Parathyroid adenoma (tissue), 2 donors: ENCODE measurements around the gene ACOT7.

Experiments used
- H2AFZ ChIP-seq: fragments of 300-600 bp; sonication (generic); one replicate; pipeline ENCODE4 v1.7.0; 2017; ENCODE audit warnings: antibody characterized with exemption, mild to moderate bottlenecking
- H3K27ac ChIP-seq: fragments of 300-600 bp; sonication (generic); one replicate; pipeline ENCODE4 v1.7.0; 2017
- H3K27me3 ChIP-seq: fragments of 300-600 bp; sonication (generic); one replicate; pipeline ENCODE4 v1.7.0; 2017; ENCODE audit warnings: low read length; ENCODE audit not compliant: control insufficient read depth, insufficient read depth
- H3K36me3 ChIP-seq: fragments of 300-600 bp; sonication (generic); one replicate; pipeline ENCODE4 v1.7.0; 2017; ENCODE audit warnings: low read length; ENCODE audit not compliant: control insufficient read depth, insufficient read depth
- H3K4me1 ChIP-seq: fragments of 300-600 bp; sonication (generic); one replicate; pipeline ENCODE4 v1.7.0; 2017; ENCODE audit warnings: control low read depth
- H3K4me2 ChIP-seq: fragments of 300-600 bp; sonication (generic); one replicate; pipeline ENCODE4 v1.7.0; 2017; ENCODE audit warnings: low read length
- H3K4me3 ChIP-seq: fragments of 300-600 bp; sonication (generic); one replicate; pipeline ENCODE4 v1.7.0; 2017; ENCODE audit warnings: low read depth, low read length
- H3K79me2 ChIP-seq: fragments of 300-600 bp; sonication (generic); one replicate; pipeline ENCODE4 v1.7.0; 2017; ENCODE audit warnings: control low read depth
- H3K9ac ChIP-seq: fragments of 300-600 bp; sonication (generic); one replicate; pipeline ENCODE4 v1.7.0; 2017; ENCODE audit warnings: mild to moderate bottlenecking
- H3K9me3 ChIP-seq: fragments of 300-600 bp; sonication (generic); one replicate; pipeline ENCODE4 v1.7.0; 2017; ENCODE audit warnings: low read length; ENCODE audit not compliant: control insufficient read depth
- TF ChIP-seq, protein P1 (sequence below): fragments of 300-600 bp; sonication (generic); IDR thresholded peaks from one replicate; pipeline ENCODE4 v1.7.0; 2017; ENCODE audit warnings: antibody characterized with exemption, mild to moderate bottlenecking
- donor health status: primary hyperparathyroidism.

Gene ACOT7

GRCh38 chr1:6393400-6394187 is at the start of gene ACOT7:
Gene ACOT7 (minus strand): TSS chr1:6393767. CDS start chr1:6393399, 368 bp downstream.
- Histone ChIP-seq H3K36me3 (no peaks in the 10 kb centered on the region), H3K9me3 (no peaks in the 10 kb centered on the region), H3K27me3 (no peaks in the 10 kb centered on the region), H3K4me2 (peak within 1 kb of the TSS; percentile 72), H3K79me2 (no peaks in the 10 kb centered on the region), H3K9ac (no peak within 1 kb of the TSS), H3K4me3 (peak within 1 kb of the TSS; percentile 57), H3K27ac (peak within 1 kb of the TSS; percentile 90), H2AFZ (peak within 1 kb of the TSS; percentile 83), H3K4me1 (peaks cover 2% of the 10 kb centered on the region)
- TF ChIP-seq, protein P1, sequence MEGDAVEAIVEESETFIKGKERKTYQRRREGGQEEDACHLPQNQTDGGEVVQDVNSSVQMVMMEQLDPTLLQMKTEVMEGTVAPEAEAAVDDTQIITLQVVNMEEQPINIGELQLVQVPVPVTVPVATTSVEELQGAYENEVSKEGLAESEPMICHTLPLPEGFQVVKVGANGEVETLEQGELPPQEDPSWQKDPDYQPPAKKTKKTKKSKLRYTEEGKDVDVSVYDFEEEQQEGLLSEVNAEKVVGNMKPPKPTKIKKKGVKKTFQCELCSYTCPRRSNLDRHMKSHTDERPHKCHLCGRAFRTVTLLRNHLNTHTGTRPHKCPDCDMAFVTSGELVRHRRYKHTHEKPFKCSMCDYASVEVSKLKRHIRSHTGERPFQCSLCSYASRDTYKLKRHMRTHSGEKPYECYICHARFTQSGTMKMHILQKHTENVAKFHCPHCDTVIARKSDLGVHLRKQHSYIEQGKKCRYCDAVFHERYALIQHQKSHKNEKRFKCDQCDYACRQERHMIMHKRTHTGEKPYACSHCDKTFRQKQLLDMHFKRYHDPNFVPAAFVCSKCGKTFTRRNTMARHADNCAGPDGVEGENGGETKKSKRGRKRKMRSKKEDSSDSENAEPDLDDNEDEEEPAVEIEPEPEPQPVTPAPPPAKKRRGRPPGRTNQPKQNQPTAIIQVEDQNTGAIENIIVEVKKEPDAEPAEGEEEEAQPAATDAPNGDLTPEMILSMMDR, result no peak

GRCh38 chr1:6441586-6441985 is 48.0 kb upstream of the ACOT7 start:
- no peaks in the 10 kb centered on the region for H3K79me2 ChIP-seq
- H3K4me1 ChIP-seq, result peaks cover 13% of the 10 kb centered on the region
- H3K9ac ChIP-seq, result no peak overlapping the region
- H3K9me3 ChIP-seq, result no peaks in the 10 kb centered on the region
- no peak overlapping the region for H2AFZ ChIP-seq
- H3K4me2 ChIP-seq, result no peak overlapping the region
- no peak overlapping the region for H3K27ac ChIP-seq
- no peaks in the 10 kb centered on the region for H3K27me3 ChIP-seq
- H3K4me3 ChIP-seq, result no peak overlapping the region
- H3K36me3 ChIP-seq, result no peaks in the 10 kb centered on the region
- TF ChIP-seq, protein P1, result no peak

- no peak overlapping the region for H2AFZ ChIP-seq
- no peaks in the 10 kb centered on the region for H3K9me3 ChIP-seq
- TF ChIP-seq, protein P1, result peak; percentile 12
- peaks cover 13% of the 10 kb centered on the region for H3K4me1 ChIP-seq
- peak overlapping the region; percentile 4 for H3K4me2 ChIP-seq
- no peaks in the 10 kb centered on the region for H3K27me3 ChIP-seq
- H3K9ac ChIP-seq, result no peak overlapping the region
- H3K36me3 ChIP-seq, result no peaks in the 10 kb centered on the region
- no peak overlapping the region for H3K4me3 ChIP-seq
- peak overlapping the region; percentile 90 for H3K27ac ChIP-seq
- no peaks in the 10 kb centered on the region for H3K79me2 ChIP-seq
Measured at GRCh38 chr1:6440198-6441126, 46.9 kb upstream of the ACOT7 start.

DNA sequence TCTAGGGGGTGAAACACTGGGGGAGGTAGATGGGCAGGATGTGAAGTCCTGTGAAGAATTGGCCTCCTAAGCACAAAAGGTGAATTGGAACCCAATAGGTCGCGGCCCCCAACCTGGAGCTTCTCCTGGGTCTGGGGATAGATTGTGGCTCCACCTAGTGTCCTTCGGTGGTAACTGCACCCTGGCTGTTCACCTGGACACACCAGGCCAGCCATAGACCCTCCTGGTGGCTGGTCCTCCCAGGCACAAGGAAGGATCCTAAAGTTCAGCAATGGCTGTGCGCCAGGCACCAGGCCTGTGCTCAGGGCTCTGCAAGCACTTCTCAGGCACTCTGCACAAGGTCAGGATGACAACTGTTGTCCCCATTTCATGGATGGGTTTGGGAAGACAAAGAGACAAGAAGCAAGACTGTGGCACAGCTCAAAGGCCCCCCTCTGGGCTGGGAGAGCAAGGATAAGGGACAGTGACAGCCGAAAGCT is 44.5 kb upstream of the ACOT7 start:
- peak overlapping the region; percentile 31 for H3K4me2 ChIP-seq
- no peaks in the 10 kb centered on the region for H3K79me2 ChIP-seq
- H3K4me1 ChIP-seq, result peaks cover 13% of the 10 kb centered on the region
- no peaks in the 10 kb centered on the region for H3K27me3 ChIP-seq
- H2AFZ ChIP-seq, result no peak overlapping the region
- H3K4me3 ChIP-seq, result no peak overlapping the region
- H3K36me3 ChIP-seq, result no peaks in the 10 kb centered on the region
- no peak overlapping the region for H3K9ac ChIP-seq
- H3K9me3 ChIP-seq, result no peaks in the 10 kb centered on the region
- TF ChIP-seq, protein P1, result peak; percentile 87
- H3K27ac ChIP-seq, result peak overlapping the region; percentile 90
